ENCODE data around the gene FGFBP3. TPM values are rescaled to one million over a fixed set of nuclear protein-coding genes. Genes with fewer than 3 reads are reported as not detected.

FGFBP3 gene
- 0.73 and 0.78 TPM in 2 replicates for total RNA-seq

GRCh38 chr10:91909117-91909677, at the start of gene FGFBP3:
Gene FGFBP3, minus strand, starts transcription at chr10:91909486. Its CDS starts 517 bp downstream, at chr10:91908969.

GRCh38 chr10:91923371-91924211, 14.3 kb upstream of the FGFBP3 start, which contains the start of gene BTAF1:
Gene BTAF1, plus strand, starts transcription at chr10:91923770. Its CDS starts 307 bp downstream, at chr10:91924077.

Small RNAs within 50 kb of the gene (small RNA-seq; reads per million reads assigned to genes)
- not detected for gene AL359198.2

Other genes starting within 250 kb of the FGFBP3 start
- 28.3 and 36.4 TPM in 2 replicates for gene TNKS2, start 111.1 kb downstream of the FGFBP3 start, total RNA-seq
- gene BTAF1, start 14.3 kb upstream of the FGFBP3 start, total RNA-seq: 30.9 and 45.5 TPM in 2 replicates

All from subcutaneous preadipocyte (primary cell).